ENCODE data around the gene CFHR5. TPM values are rescaled to one million over a fixed set of nuclear protein-coding genes. Genes with fewer than 3 reads are reported as not detected.

Gene CFHR5
- total RNA-seq, 1 donor from 2014 or later, result not detected

- Mint-ChIP-seq H3K27ac (ENCODE audit: unreplicated experiment) (no peak overlapping the region), H3K4me1 (ENCODE audit: unreplicated experiment) (no peaks in the 10 kb centered on the region), H3K27me3 (ENCODE audit: unreplicated experiment) (no peaks in the 10 kb centered on the region), H3K9me3 (ENCODE audit: unreplicated experiment) (no peaks in the 10 kb centered on the region), H3K36me3 (ENCODE audit: low read depth, unreplicated experiment) (no peaks in the 10 kb centered on the region), H3K4me3 (ENCODE audit: unreplicated experiment) (no peak overlapping the region)
- DNase-seq (ENCODE audit: low spot score), result no peak
- no peak for TF ChIP-seq CTCF (IDR thresholded peaks at IDR 0.05; ENCODE audit: unreplicated experiment)
These were observed 59.5 kb downstream of the CFHR5 start for GRCh38 chr1:197036861-197037260.

- Mint-ChIP-seq H3K27me3 (ENCODE audit: unreplicated experiment) (no peaks in the 10 kb centered on the region), H3K36me3 (ENCODE audit: low read depth, unreplicated experiment) (no peaks in the 10 kb centered on the region), H3K4me3 (ENCODE audit: unreplicated experiment) (no peak overlapping the region), H3K27ac (ENCODE audit: unreplicated experiment) (no peak overlapping the region), H3K4me1 (ENCODE audit: unreplicated experiment) (no peaks in the 10 kb centered on the region), H3K9me3 (ENCODE audit: unreplicated experiment) (no peaks in the 10 kb centered on the region)
- no peak for TF ChIP-seq CTCF (IDR thresholded peaks at IDR 0.05; ENCODE audit: unreplicated experiment)
- DNase-seq (ENCODE audit: low spot score), result no peak
These were observed 64.4 kb downstream of the CFHR5 start for GRCh38 chr1:197041486-197042353.

- no peaks in the 10 kb centered on the region for H3K4me1 Mint-ChIP-seq (ENCODE audit: unreplicated experiment)
- H3K36me3 Mint-ChIP-seq (ENCODE audit: low read depth, unreplicated experiment), result no peaks in the 10 kb centered on the region
- H3K4me3 Mint-ChIP-seq (ENCODE audit: unreplicated experiment), result no peak overlapping the region
- H3K27ac Mint-ChIP-seq (ENCODE audit: unreplicated experiment), result no peak overlapping the region
- DNase-seq (ENCODE audit: low spot score), result no peak
- no peak for TF ChIP-seq CTCF (IDR thresholded peaks at IDR 0.05; ENCODE audit: unreplicated experiment)
- no peaks in the 10 kb centered on the region for H3K27me3 Mint-ChIP-seq (ENCODE audit: unreplicated experiment)
- no peaks in the 10 kb centered on the region for H3K9me3 Mint-ChIP-seq (ENCODE audit: unreplicated experiment)
These were observed 65.5 kb downstream of the CFHR5 start for GRCh38 chr1:197042676-197043341.

GRCh38 chr1:197049100-197049499 is 71.7 kb downstream of the CFHR5 start:
- Mint-ChIP-seq H3K4me1 (ENCODE audit: unreplicated experiment) (no peaks in the 10 kb centered on the region), H3K9me3 (ENCODE audit: unreplicated experiment) (no peaks in the 10 kb centered on the region), H3K4me3 (ENCODE audit: unreplicated experiment) (no peak overlapping the region), H3K36me3 (ENCODE audit: low read depth, unreplicated experiment) (no peaks in the 10 kb centered on the region), H3K27ac (ENCODE audit: unreplicated experiment) (no peak overlapping the region), H3K27me3 (ENCODE audit: unreplicated experiment) (no peaks in the 10 kb centered on the region)
- no peak for TF ChIP-seq CTCF (IDR thresholded peaks at IDR 0.05; ENCODE audit: unreplicated experiment)
- DNase-seq (ENCODE audit: low spot score), result no peak

Other genes starting within 250 kb of the CFHR5 start
- not detected for gene CFHR3, start 202.7 kb upstream of the CFHR5 start, total RNA-seq (ENCODE audit: unreplicated experiment)
- 0.49 TPM for gene CFHR1, start 157.8 kb upstream of the CFHR5 start, total RNA-seq (ENCODE audit: unreplicated experiment)
- 0.87 TPM for gene CFHR4, start 89.5 kb upstream of the CFHR5 start, total RNA-seq (ENCODE audit: unreplicated experiment)
- not detected for gene CFHR2, start 33.8 kb upstream of the CFHR5 start, total RNA-seq (ENCODE audit: unreplicated experiment)
- gene F13B, start 89.7 kb downstream of the CFHR5 start, total RNA-seq (ENCODE audit: unreplicated experiment), result not detected
- gene ASPM, start 169.1 kb downstream of the CFHR5 start, total RNA-seq (ENCODE audit: unreplicated experiment), result 9.4 TPM
- gene ZBTB41, start 223.7 kb downstream of the CFHR5 start, total RNA-seq (ENCODE audit: unreplicated experiment), result 7.6 TPM

Measured in endothelial cell (in vitro differentiated cells).